C1 segment of cervical spinal cord (tissue), 14 donors: ENCODE results near the gene DOK5.

Source experiments
- DNase-seq, 14 donors: peaks; one replicate each; lab custom pipeline; 2025; lab: John Stamatoyannopoulos, UW

Gene DOK5

DNA sequence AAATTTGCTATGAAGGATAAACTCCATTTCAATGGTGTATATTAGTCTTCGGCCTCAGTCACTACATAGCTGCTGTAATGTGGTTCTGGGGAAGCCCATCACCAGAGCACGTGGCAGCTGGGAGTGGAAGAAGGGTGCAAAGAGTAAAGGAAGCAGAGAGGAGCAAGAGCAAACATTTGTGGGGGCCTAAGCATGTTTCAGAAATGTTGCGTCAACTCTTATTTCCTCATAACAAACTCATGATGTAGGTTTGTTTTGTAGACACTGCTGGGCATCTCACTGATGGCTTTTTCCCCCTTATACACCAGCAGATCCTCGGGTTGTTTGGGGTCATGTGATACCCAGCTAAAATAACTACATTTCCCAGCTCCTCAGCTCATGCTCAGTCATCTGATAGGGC is 37.3 kb downstream of the DOK5 start:
- no peak for DNase-seq

DNA sequence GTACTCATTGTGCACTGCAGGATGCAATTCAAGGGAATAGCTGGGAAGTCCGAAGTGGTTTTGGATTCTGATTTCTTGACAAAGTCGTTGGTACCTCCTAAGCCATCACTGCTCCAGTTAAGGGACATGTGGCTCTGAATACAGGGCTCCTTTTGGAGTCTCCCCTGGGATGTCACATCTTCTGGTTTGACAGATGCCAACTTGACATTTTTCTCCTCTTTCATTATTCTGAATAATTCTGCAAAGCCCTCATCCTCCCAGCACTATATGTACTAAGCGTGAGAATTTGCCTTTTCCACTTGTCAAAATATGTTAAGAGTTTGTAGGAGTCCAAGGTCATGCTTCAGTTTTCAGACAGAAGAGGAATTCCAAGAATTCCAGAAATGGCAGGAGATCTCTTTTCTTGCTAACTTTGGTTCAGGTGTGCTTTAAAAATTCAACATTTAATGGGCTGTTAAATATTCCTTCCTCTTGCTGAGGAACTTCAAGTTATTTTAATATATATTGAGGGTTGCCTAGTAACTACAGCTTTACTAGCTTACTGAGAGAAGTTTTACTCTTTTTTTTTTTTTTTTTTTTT is 38.7 kb downstream of the DOK5 start:
- no peak for DNase-seq

DNA sequence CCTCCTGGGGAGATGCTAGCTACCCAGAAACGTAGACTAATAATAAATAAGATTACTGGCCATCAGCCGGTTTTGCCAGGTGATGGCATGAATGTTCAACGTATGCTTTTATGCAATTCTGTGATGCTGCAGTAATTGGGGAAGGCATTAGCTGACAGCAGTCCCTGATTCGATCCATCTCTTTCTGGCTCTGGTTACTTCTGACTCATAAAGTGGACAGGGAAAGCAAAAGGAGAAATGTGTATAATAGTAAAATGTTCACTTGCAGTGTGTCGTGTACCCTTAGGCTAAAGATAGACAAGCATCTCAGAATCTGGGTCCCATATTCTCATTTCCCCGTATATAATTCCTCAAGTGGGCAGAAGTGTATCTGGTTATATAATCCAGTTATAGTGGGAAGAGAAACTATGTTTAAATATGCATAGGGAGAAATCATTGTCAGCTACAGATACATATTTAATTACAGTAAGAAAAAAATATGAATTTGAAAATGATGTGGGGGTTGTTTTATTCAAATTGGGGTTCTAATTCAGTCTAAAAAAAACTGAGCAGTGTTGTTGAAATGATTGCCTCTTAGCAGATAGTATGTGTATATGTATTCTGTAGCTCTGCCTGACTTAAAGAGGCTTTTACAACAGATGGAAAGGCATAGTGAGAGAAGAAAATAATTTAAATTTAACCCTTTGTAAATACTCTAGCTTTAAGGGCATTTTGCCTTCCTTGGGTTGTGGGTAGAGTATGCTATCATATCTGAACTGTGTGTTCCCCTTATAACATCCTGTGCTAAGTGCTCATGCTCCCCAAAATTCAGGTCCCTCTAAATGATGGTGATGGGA is 40.6 kb downstream of the DOK5 start:
- no peak for DNase-seq

DNA sequence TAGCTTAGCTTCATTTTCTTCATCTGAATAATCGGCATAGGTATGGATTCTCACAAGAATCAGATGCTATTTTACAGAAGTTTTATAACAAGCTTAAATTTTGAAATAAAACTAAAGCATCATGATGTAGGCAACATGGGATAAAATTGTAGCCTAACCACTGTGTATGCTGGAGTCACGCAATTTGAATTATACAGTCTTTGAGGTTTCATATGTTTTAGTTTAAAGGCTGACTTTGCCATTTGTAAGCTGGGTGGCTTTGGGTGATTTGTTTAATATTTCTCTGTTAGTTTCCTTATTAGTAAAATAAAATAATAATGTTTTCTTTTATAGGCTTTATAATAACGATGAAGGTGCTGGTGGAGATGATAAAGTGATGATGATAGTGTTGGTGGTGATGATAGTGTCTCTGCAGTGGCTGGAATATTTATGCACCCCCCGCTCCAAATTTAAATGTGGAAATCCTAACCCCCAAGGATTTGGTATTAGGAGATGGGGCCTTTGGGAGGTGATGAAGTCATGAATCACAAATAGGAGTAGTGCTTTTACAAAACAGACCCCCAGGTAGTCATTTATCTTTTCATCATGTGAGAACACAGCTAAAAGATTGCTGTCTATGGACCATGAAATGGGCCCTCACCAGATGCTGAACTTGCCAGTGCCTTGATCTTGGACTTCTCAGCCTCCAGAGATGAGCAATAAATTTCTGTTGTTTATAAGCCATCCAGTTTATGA is 42.0 kb downstream of the DOK5 start:
- no peak for DNase-seq

DNA sequence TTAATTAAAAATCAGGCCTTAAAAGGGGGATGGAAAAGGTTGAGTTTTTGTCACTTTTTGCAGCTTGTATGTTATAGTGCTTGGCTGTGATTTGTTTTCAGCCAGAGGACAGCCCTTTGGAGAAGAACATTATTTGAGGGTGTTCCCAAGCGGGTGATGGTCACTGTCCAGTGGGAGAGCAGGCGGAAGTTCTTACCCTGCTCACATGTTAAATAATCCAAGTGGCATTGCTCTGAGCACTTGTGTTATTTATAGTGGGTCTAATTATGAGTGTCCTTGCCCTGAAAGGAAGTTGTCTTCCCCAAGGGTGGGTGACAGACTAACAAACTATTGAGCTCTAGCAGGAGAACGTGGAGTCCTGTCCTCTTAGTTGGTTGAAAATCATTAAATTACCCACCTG is 49.5 kb downstream of the DOK5 start:
- no peak for DNase-seq

DNA sequence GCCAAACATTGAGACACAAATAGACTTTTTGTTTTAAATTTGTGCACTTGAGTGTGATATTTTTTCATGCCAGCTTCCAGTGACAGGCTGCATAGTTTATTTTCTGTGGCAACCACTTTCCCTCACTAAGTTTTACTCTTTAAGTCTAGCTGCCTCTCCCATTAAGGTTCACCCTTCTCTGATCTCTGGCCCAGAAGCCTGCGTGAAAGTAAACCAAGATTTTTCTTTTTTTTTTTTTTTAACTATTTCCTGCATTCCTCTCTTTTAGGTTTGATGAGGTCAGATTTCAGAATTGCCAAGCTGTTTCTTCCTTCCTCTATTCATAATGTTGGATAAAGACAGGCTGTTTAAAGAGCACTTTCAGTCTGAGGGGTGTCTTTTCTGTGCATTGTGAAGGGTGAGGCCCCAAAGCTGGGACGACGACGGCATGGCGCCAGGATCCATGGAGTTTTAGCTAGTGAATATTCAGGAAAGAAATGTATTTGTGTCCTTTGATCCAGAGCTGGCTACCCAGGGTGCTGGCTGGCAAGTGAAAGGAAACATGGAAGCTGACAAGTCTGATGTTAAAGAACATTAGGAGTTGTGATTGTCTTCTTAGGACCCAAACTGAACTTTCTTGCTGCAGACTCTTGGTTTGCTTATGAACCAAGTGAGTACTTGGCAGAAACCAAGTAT is 50.7 kb downstream of the DOK5 start:
- peak in 1 of 14 donors; percentile 0 for DNase-seq

DNA sequence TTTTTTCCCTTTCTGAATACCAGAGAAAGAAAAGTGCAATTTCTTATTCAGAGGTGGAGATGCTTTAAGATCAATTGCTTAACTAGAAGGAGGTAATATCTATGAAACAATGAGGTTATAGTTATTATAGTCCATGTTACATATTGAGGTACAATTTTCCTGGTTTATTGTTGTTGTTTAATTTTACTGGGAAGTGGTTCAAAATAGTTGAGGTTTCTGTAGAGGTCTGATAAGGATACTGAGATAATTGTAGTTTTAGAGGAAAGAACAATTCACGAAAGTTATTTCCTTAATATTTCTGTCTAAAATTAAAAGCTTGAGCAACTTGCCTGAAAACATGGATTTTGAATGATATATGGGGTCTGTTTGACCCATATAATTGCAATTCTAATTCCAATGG is 51.4 kb downstream of the DOK5 start:
- DNase-seq = no peak

DNA sequence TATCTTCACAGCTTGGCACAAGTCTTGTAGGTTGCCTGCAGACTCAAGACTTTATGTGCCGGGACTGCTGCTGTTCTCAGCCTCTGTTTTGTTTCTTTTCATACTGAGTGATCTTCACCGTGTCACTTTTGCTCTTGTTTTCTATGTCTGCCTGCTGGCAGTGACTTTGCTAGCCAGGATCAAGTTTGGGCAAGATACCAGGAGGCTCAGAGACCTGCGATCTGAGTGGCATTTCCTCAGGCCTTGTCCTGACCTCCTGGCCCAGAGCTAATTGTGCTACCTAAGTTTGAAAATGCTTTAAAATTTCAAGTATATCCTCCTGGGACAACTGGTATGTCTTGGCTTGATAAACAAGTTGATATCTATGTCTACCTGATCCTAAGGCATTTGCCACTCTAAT is 57.2 kb downstream of the DOK5 start:
- DNase-seq = no peak

DNA sequence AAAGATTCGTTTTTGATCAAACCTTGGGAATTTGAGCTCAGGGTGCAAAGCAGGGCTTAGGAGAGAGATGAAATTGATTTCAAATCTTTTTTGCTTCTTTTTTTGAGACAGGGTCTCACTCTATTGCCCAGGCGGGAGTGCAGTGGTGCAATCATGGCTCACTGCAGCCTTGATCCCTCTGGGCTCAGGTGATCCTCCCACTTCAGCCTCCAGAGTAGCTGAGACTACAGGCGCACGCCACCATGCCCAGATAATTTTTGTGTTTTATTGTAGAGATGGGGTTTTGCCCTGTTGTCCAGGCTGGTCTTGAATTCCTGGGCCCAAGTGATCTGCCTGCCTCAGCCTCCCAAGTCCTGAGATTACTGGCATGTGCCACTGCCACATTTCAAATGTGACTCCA is 58.7 kb downstream of the DOK5 start:
- DNase-seq = no peak

DNA sequence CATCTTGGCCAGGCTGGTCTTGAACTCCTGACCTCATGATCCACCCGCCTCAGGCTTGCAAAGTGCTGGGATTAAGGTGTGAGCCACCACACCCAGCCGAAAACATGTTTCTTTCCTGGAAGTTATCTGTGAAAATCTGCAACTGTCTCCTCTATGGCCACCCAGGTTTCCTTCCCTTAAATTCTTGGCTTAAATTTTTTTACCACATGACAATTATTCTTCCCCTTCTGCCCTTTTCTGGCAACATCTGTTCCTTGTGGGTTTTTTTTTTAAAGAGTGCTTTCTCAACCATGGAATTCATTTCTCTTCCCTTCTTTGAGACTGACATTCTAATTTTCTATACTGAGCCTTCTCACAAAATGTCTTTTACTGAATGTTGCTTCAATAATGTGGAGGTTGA is 59.6 kb downstream of the DOK5 start:
- no peak for DNase-seq

DNA sequence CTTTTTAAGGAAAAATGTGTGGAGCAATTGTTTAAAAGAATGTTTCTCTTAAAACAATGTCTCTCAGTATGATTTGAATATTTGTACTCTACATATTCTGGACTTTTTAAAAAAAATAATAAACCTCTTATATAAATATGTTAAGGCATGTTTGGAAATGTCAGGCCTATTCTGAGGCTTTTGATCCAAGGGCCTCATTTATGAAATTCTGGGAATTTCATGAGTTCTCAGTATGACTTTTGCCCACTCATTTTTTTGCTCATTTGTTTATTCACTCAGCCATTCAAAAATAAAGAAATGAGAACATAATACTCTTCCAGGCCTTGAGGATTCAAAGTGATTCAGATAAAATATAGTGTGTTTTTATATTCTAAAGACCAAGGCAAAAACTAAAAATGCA is 60.4 kb downstream of the DOK5 start:
- no peak for DNase-seq

DNA sequence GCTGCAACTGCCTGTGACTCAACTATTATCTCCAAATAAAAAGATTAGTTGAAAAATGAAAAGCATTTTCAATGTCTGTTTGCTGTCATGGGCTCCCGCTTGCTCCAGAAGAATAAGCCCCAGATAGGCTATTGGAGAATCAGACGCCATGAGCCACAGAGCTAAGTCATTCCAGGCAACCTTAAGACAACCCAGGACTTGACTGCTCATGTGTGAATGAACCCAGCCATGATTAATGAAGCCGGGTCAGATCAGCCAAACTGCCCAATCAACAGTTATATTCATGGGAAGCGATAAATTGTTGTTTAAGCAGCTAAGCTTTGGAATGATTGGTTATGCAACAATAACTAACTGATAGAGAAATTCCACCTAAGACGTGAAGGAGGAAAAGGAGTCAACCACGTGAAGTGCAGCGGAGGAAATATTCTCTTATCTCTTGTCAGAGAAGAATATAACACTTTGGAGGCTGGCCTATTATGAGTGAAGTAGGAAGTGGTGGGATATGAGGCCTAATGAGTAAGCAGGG is 64.2 kb downstream of the DOK5 start:
- DNase-seq = no peak

DNA sequence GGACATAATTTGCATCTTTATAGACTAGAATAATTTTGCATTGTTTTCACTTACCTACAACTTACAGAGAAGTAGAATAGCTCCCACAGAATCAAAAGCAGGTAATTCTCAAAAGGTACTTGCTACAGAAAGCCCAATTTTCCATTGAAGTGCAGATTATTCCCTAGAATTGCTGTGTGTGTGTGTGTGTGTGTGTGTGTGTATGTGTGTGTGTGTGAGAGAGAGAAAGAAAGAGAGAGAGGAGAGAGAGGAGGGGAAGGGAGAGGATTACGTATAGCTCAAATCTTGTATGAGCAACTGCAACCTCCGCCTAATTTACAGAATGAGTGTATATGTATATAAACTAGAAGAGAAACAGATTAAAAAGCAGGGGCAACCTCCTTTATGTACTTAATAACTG is 68.0 kb downstream of the DOK5 start:
- no peak for DNase-seq

DNA sequence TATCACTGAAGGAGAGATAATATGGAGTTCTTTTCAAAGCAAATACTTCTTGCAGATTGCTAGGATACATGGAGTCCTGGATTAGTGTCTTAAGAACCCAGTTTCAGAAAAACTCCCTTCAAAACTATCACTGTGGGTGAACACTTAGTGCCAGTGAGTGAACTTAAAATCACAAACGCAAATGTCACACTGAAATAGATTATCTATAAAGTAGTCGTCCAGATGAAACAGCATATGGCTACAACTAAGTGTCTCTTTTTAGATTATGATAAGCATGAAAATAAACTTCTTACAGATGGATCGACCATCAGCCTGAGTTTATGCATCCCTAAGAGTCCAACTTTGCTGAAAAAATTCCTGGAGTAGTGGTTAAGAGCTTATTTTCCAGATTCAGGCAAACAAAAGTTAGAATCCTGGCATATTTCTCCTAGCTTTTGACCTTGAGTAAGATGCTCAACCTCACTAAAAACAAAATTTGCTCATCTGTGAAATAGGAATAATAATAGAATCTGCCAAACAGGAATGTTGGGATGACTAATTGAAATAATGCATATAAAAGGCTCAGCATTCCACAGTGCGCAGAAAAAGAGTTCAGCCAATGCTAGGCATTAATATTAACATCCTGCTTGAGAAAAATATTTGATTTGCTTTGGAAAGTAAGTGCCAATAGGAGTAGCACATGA is 70.4 kb downstream of the DOK5 start:
- DNase-seq = no peak

DNA sequence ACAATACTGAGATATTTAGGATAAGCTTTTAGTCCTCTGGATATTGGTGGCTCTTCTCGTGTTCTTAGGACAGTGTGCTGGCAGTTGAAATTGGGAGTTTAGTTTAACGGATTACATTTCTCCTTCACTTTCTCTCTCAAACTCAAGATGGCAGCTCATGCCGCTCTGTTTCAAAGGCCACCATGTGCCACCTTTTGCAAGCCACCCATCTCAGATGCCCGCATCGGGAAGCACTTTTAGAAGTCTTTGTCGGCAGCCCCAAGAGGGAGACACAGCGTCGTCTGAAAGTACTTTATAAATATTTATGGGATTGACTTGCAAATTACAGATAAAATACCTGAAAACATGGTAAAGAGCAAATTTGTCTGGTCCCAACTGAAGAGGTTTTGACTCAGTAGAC is 73.5 kb downstream of the DOK5 start:
- no peak for DNase-seq

DNA sequence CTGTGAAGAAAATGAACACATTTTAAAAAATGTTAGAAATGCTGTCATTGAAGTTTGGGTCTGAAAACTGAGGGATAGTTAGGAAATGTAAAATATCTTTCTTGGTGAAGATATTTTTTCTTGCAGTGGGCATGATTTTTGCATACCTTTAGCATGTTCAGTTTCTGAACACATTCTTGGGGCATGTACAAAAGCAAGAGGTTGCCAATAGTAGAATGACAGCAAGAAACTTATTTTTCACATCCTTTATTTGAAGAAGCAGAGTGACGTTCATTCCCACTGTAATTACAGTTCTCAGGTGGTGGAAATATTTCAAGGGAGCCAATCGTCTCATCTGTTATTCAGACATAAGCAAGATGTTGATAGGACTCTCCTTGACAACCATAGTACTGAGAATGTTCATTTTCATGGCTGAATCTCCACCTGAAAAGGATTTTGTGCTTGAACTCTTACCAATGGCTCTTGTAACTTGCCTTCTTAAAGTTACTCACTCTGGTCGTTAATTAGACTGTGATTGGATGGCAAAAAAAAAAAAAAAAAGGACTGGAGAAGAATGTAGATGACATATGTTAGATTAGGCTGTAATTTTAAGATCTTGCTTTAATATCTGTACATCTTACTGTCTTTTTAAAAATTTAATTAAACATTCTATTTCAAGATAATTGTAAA is 74.4 kb downstream of the DOK5 start:
- no peak for DNase-seq

DNA sequence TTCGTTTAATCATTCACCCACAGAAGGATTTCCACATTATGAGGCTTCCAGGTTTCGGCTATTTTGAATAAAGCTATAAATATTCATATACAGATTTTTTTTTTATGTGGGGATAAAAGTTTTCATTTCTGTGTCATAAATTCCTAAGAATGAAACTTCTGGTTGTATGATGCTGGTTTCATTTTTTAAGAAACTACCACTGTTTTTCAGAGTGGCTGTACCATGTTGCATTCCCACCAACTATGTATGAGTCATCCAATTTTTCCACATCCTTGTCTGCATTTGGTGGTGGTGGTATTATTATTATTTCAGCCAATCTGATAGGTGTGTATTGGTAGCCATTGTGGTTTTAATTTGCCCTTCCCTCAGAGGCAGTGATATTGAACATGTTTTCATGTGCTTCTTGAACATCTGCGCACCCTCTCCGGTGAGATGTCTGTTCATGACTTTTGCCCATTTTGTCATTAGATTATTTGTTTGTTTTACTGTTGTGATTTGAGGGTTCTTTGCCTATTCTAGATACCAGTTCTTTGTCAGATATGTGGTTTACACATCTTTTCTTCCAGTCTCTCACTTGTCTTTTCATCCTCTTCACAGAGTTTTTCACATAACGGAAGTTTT is 75.5 kb downstream of the DOK5 start:
- no peak for DNase-seq

DNA sequence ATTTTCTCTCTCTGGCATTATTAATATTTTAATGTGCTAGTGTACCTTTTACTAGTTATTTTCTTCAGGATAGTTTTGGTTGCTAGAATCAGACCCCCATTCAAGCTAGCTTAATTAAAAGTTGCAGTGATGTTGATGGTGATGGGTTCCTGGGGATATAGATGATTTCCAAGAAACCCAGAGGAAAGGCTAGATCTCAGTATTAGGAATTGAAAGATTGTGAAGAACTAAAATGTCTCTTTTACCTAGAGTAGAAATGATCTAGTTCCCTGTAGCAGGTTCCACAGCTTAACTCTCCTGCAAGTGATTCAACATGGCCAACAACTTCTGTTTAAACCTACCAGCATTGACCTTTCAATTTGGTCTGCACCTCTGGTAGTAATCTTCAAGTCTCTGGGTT is 78.6 kb downstream of the DOK5 start:
- DNase-seq = no peak

DNA sequence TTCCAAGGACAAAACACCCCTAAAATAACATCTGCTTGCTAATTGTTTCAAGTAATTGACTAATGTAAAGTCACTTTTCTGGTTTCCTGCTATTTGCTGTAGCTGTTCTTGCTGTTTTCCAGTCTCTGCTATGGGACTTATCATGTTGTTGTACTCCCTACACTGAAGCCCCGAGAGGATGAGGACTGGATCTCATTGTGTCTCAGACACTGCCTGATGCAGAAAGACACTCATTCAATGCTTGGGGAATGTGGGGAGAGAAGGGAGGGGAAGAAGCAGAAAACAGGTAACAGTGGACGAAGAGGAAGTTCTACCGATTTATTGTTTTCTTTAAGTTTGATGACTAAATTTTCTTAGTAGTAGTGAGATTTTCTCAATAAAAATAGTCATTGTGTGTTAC is 79.8 kb downstream of the DOK5 start:
- no peak for DNase-seq

DNA sequence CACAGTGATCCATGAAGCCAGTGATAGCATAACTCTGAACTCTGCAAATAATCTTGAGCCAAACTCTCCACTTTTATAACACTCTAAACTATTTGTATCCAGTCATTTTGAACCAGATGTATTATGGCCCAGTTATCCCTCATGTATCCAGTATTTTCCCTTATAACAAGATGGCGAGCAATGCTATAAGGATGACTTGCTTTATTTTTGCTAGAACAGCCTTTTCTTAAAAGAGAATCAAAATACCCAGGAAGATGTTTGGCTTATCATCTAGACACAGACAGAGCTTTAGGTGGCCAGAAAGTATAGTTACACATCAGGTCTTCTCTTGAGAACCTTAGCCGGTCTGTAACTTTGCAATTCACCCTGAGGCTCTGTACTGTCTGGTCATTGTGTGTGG is 81.0 kb downstream of the DOK5 start:
- DNase-seq = no peak
